ENCODE results near the gene PRRG3.

Gene PRRG3

GRCh38 chrX:151703487-151703886 lies 8.2 kb downstream of the PRRG3 start:
- in situ Hi-C loops (cut with MboI; ENCODE audit: low sequenced_read_pairs): no loop called here

DNA sequence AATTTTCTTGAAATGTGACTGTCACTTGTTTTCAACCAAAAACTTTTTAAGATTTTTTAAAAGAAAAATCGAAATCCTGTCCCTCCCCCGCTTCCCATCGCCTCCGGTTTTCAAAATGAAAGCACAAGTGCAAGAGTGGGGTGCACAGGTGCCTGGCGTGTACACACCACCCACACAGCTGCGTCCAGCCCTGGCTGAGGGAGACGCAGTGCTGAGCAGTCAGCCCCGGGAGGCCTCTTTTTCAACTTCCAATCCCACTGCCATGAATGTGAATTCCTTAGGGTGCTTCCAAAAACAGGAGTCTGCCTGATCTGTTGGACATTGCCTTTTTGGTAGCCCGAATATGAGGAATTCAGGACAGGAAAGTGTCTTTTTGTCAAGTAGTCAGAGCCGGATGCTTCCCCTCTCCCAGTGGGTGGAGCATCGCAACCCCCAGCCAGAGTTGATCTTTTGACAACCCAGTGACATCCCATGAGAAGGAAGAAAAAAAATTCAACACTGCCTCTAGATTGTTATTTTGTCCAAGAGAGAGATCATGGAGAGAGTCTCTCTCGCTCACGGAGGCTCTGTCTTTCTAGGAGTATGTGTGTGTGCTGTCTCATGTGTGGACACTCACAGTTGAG lies 8.9 kb downstream of the PRRG3 start:
- in situ Hi-C loops (cut with MboI; ENCODE audit: low sequenced_read_pairs): no loop called here

DNA sequence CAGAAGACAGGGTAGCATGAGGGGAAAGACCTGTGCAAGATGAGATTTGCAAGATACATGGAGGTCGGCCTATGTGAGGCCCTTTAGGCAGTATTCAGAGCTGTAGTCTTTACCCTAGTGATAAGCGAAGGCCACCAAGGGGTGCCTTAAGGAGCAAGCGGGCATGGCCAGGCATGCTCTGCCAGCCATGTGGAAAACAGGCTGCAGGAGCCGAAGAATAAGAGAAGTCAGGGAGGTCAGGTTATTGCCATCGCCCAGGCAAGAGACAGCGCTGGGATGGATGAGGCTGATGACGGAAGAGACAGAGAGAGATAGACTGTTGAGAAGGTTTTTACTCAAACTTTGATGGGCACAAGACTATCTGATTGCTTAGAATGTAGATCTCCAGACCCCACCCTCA lies 13.6 kb downstream of the PRRG3 start:
- in situ Hi-C loops (cut with MboI; ENCODE audit: low sequenced_read_pairs): no loop called here

DNA sequence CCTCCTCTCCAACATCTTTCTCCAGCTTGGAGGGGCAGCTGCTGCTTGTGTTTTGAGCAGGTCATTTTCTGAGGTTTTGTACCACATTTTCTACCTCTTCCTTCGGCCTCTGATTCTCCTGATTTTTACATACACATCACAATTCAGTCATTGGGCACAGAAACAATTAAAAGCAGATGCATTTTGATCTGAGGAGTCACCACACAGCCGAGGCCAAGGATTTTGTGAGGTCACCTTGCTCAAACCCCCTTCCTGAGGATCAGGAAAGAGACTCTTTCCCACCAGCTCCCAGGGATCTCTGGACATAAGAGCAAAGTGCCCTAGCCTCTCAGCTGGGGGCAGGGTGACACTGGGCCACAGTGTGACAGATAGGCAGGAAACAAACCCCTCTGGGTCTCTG lies 15.2 kb downstream of the PRRG3 start:
- in situ Hi-C loops (cut with MboI; ENCODE audit: low sequenced_read_pairs): no loop called here

GRCh38 chrX:151711154-151711553 lies 15.9 kb downstream of the PRRG3 start:
- in situ Hi-C loops (cut with MboI; ENCODE audit: low sequenced_read_pairs): no loop called here

DNA sequence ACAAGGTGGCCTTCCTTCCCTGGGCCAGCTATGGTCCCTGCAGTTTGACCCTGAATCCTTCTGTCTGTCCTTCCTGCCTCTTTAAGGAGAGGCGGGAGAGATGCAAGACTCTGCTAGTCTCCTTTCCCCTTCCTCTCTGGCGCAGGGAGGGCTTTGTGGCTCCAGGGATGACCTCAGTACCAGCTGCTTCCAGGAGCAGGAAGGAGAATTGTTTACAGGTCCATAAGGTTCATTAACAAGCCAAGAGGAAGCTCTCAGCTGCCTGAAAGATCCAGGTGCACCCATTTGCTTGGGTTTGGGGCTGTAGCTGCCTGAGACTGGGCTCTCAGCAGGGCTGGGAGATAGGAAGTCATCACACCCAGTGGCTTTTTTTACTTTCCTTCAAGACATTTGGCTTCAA lies 16.5 kb downstream of the PRRG3 start:
- in situ Hi-C loops (cut with MboI; ENCODE audit: low sequenced_read_pairs): no loop called here

DNA sequence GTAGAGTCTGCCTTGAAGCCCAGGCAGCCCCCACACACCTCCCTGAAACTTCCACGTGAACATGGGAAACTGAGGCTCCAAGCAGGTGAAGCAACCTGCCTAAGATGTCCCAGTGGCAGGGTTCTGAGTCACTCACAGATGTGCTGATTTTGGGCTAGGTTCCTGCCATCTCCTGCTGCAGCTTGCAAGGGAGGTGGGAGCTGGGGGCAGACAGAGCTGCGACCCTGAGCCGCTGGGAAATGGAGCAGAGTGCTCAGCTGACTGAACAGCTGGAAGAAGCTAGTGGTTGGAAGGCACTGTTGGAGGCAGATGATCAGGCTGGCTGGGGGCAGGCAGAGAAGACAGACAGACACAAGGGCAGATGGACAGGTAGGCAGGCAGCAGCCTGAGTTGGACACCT lies 17.0 kb downstream of the PRRG3 start:
- in situ Hi-C loops (cut with MboI; ENCODE audit: low sequenced_read_pairs): no loop called here

GRCh38 chrX:151713849-151714248 lies 18.6 kb downstream of the PRRG3 start:
- in situ Hi-C loops (cut with MboI; ENCODE audit: low sequenced_read_pairs): no loop called here

DNA sequence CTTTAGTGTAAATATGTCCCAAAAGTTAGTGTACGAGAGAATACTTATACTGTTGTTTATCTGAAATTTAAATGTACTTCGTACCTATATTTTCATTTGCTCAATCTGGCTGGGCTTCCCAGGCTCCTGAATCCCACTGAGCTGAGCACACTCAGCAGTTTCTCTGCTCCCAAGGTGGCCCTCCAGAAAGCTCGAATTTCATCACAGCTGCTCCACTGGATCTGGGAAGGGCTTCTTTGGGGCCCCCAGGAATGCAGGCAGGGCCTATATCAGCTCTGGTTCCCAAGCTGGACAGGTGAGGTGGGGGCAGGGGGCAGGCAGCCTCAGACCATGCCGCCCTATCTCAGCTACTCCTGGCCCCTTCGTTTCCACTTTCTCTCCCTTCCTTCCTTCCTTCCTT lies 19.1 kb downstream of the PRRG3 start:
- in situ Hi-C loops (cut with MboI; ENCODE audit: low sequenced_read_pairs): no loop called here

- in situ Hi-C loops (cut with MboI; ENCODE audit: low sequenced_read_pairs): no loop called here
Observed at GRCh38 chrX:151715752-151716151, 20.5 kb downstream of the PRRG3 start, which contains the start of gene FATE1. Gene FATE1, plus strand, starts transcription at chrX:151716035. Its CDS starts 85 bp downstream, at chrX:151716120.

DNA sequence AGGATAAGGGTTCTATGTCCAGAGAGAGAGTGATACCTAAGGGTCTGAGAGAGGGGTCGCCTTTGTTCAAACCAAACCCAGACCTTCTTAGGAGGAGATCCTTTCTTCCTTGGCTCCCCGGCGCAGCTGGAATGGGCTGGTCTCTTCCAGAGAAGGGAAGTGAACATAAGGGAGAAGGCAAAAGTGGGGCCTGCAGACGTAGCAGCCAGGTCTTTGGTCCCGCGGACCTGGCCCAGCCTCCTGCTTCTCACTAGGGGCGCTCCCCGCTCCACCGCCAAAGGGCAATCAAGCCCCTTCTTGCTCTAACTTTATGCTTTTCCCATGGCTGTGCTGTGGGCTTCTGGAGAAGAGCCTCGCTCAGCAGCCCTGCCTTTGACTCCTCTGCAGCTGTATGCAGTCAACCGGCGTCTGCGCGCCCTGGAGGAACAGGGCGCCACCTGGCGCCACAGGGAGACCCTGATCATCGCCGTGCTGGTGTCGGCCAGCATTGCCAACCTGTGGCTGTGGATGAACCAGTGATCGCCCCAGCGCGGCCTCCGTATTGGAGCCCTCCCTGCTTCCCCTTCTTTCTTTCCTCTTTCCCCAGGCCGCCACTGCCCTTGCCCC lies 27.1 kb downstream of the PRRG3 start:
- in situ Hi-C loops (cut with MboI; ENCODE audit: low sequenced_read_pairs): no loop called here

- in situ Hi-C loops (cut with MboI; ENCODE audit: low sequenced_read_pairs): no loop called here
Observed at GRCh38 chrX:151723156-151723760, 28.0 kb downstream of the PRRG3 start.

- in situ Hi-C loops (cut with MboI; ENCODE audit: low sequenced_read_pairs): no loop called here
Observed at GRCh38 chrX:151724563-151725337, 29.5 kb downstream of the PRRG3 start.

DNA sequence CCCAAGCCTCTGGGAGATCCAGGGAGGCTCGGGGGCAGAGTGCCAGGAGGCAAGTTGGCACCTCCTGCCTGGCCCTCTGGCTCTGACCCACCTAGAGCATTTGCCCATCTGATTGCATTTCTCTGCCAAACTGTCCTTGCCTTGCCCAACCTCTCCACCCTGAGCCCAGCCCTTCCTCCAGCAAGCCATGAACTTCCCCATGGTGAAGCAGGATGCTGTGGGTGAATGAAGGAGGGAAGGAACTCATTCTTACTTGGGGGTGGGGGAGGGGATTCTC lies 30.0 kb downstream of the PRRG3 start:
- in situ Hi-C loops (cut with MboI; ENCODE audit: low sequenced_read_pairs): no loop called here

DNA sequence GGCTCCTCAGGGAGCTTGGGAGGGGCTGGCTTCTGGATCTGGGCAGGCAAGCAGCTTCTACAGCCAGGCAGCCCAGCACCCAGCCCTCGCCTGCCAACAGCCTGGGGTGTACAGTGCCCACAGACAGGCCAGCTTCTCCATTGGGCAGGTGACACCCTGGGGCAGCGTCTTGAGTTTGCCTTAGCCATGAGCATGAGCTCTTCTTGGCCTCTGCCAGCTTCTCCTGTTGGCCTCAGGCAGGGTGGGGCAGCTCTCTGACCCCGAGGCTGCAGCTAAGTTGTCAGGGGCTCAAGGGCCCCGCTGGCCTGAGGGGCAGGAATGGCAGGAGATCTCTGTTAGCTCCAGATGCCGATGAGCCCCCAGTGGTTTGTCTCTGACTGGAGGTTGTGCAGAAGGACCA lies 31.5 kb downstream of the PRRG3 start:
- in situ Hi-C loops (cut with MboI; ENCODE audit: low sequenced_read_pairs): no loop called here

DNA sequence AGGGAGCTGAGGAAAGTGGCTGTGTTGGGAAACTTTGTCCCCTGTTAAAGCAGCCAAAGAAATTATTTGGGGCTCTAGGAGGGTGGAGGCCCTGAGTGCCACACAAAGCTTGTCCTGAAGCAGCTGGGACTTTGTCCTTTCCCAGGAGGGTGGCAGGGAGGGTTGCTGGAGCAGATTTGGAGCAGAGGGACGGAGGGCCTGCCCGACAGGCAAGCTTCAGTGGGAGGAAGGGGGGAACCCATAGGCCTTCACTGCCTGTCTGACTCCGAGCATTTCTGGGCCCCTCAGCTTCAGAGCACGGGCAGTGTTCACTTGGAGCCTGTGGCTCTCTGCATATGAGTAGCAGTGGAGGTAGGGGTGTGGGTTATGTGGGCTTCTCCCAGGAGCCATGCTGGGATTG lies 32.1 kb downstream of the PRRG3 start:
- in situ Hi-C loops (cut with MboI; ENCODE audit: low sequenced_read_pairs): no loop called here

DNA sequence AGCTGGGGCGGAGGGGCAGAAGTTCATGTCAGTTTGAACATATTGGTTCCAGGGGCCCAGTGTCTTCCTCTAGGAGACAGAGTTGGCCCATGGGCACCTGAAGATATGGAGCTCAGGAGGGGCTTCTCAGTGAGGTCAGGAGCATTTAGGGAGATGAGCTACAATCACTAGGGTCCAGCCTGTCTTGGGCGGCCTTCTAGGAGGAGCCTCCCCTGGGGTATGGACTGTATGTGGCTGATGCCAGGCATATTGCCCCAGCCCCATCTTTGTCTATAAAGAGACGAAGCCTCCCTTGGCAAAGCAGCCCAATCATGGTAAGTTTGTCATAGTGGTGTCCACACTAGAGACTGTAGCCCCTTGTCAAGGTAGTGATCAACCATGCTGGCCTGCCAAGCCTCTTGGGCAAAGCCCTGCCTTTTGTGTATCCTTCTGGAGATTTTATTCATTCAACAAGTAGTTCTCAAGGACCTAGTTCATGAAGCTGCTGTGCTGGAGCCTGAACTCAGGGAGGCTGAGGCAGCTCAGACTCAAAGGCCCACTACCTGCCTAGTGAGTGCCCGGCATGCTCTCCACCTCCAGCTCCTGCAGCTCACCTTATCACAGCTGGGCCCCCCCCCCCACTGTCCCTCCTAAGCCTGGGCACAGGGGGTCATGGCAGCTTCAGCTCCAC lies 33.9 kb downstream of the PRRG3 start:
- in situ Hi-C loops (cut with MboI; ENCODE audit: low sequenced_read_pairs): no loop called here

DNA sequence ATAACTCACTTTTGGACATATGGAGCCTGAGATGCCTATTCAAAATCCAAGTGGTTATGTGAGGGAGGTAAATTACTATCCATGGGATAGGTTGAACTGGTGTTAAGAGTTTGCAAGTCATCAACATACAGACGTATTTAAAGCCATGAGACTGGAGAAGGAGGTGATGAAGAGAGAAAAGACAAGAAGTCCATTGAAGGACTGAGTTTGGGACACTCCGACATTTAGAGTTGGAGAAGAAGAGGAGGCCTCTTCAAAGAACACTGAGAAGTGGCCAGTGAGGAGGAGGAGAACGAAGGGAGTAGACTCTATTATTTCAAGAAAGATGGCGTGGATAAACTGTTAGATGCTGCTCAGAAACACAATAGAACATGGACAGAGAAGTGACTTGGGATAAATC lies 39.2 kb downstream of the PRRG3 start, which contains the start of gene CNGA2:
Gene CNGA2 (plus strand): TSS at position 301 of the 400 bp plus-strand sequence. CDS start 3,738 bp downstream, outside the sequence.
- in situ Hi-C loops (cut with MboI; ENCODE audit: low sequenced_read_pairs): no loop called here

- in situ Hi-C loops (cut with MboI; ENCODE audit: low sequenced_read_pairs): no loop called here
Observed at GRCh38 chrX:151735219-151735618, 40.0 kb downstream of the PRRG3 start.

GRCh38 chrX:151736685-151737084 lies 41.4 kb downstream of the PRRG3 start:
- in situ Hi-C loops (cut with MboI; ENCODE audit: low sequenced_read_pairs): no loop called here

GRCh38 chrX:151737494-151737893 lies 42.2 kb downstream of the PRRG3 start:
- in situ Hi-C loops (cut with MboI; ENCODE audit: low sequenced_read_pairs): no loop called here

All from HL-60/S4 (cell line).